SK-N-SH treated with all-trans-retinoic acid at 6 μM for 48 hours (cell line): ENCODE measurements around the gene ADK.

Experiments
- ARNTL ChIP-seq: fragments of 450-650 bp; formaldehyde crosslinking; IDR thresholded peaks from 2 replicates; pipeline ENCODE4 v1.5.0; 2020; ENCODE audit warnings: low read depth, mild to moderate bottlenecking, moderate library complexity, borderline replicate concordance
- BACH2 ChIP-seq: fragments of 250-450 bp; sonication (Bioruptor Pico); IDR thresholded peaks from 2 replicates; pipeline ENCODE4 v1.9.0; 2021; ENCODE audit warnings: mild to moderate bottlenecking, borderline replicate concordance
- CSDC2 ChIP-seq: fragments of 250-450 bp; sonication (Bioruptor Pico); IDR thresholded peaks from 2 replicates; pipeline ENCODE4 v1.5.0; 2020; ENCODE audit warnings: mild to moderate bottlenecking, moderate library complexity
- ESRRG ChIP-seq: fragments of 250-450 bp; sonication (Bioruptor Pico); IDR thresholded peaks from 2 replicates; pipeline ENCODE4 v1.6.1; 2021; ENCODE audit warnings: mild to moderate bottlenecking
- ZNF565 ChIP-seq: fragments of 450-650 bp; formaldehyde crosslinking; conservative IDR thresholded peaks from 2 replicates; pipeline ENCODE4 v1.5.0; 2020; ENCODE audit warnings: low read depth, mild to moderate bottlenecking, moderate library complexity
- ZNF70 ChIP-seq: fragments of 450-650 bp; formaldehyde crosslinking; IDR thresholded peaks from 2 replicates; pipeline ENCODE4 v1.5.0; 2020; ENCODE audit warnings: mild to moderate bottlenecking, moderate library complexity
- TF ChIP-seq, protein P1 (sequence below): fragments of 250-450 bp; sonication (Bioruptor Pico); IDR thresholded peaks from 2 replicates; pipeline ENCODE4 v1.8.0; 2020; ENCODE audit warnings: mild to moderate bottlenecking, moderate library complexity, borderline replicate concordance

DNA sequence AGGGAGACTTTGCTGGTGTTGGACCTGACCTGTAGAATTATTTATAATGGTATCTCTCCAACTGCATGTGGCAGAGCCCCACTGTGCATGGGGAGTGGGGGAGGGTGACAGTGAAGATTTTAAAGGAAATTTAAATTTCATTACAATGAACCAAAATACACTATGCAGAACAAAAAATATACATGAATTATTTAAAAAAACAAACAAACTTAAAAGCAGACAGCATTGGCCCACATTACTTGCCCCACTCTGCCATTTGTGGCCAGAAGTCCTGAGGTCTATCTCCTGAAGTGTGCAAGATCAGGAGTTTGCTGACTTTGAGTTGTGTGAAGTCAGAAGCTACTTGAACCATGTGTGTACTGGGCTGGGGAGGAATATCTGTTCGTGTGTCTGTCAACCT is 40.9 kb upstream of the ADK start:
- TF ChIP-seq ZNF70 (CRISPR knock-in tag) (no peak), ZNF565 (CRISPR knock-in tag) (no peak), CSDC2 (CRISPR knock-in tag) (no peak), ESRRG (no peak), ARNTL (CRISPR knock-in tag) (no peak), BACH2 (CRISPR knock-in tag) (no peak)
- TF ChIP-seq, protein P1, sequence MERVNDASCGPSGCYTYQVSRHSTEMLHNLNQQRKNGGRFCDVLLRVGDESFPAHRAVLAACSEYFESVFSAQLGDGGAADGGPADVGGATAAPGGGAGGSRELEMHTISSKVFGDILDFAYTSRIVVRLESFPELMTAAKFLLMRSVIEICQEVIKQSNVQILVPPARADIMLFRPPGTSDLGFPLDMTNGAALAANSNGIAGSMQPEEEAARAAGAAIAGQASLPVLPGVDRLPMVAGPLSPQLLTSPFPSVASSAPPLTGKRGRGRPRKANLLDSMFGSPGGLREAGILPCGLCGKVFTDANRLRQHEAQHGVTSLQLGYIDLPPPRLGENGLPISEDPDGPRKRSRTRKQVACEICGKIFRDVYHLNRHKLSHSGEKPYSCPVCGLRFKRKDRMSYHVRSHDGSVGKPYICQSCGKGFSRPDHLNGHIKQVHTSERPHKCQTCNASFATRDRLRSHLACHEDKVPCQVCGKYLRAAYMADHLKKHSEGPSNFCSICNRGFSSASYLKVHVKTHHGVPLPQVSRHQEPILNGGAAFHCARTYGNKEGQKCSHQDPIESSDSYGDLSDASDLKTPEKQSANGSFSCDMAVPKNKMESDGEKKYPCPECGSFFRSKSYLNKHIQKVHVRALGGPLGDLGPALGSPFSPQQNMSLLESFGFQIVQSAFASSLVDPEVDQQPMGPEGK (CRISPR knock-in tag), result no peak
